Measurements from ENCODE around the gene HOXA11.

Gene HOXA11

GRCh38 chr7:27162561-27163287 is 22.3 kb downstream of the HOXA11 start:
- Mint-ChIP-seq H3K4me3 (peak overlapping the region; percentile 92 to 95 (median 93)), H3K27me3 (ENCODE audit: low read depth) (no peaks in the 10 kb centered on the region), H3K27ac (peak overlapping the region; percentile 99 to 100 (median 99)), H3K36me3 (ENCODE audit: low read depth) (peaks cover 47% of the 10 kb centered on the region), H3K9me3 (no peaks in the 10 kb centered on the region), H3K4me1 (peaks cover 29% of the 10 kb centered on the region)
- TF ChIP-seq CTCF (IDR thresholded peaks at IDR 0.05; ENCODE audit: unreplicated experiment in 3 of 3) = no peak

- Mint-ChIP-seq H3K36me3 (ENCODE audit: low read depth) (peaks cover 39% of the 10 kb centered on the region), H3K4me3 (peak overlapping the region; percentile 92 to 95 (median 93)), H3K27me3 (ENCODE audit: low read depth) (no peaks in the 10 kb centered on the region), H3K27ac (peak overlapping the region; percentile 99 to 100 (median 99)), H3K9me3 (no peaks in the 10 kb centered on the region), H3K4me1 (peaks cover 29% of the 10 kb centered on the region)
- no peak for TF ChIP-seq CTCF (IDR thresholded peaks at IDR 0.05; ENCODE audit: unreplicated experiment in 3 of 3)
Measured at GRCh38 chr7:27161721-27162560, 23.1 kb downstream of the HOXA11 start.

- H3K27me3 Mint-ChIP-seq (ENCODE audit: low read depth) = peaks cover 3% of the 10 kb centered on the region
- H3K4me3 Mint-ChIP-seq = peak overlapping the region; percentile 87 to 95 (median 93)
- H3K4me1 Mint-ChIP-seq = peaks cover 29% of the 10 kb centered on the region
- no peaks in the 10 kb centered on the region for H3K9me3 Mint-ChIP-seq
- TF ChIP-seq CTCF (IDR thresholded peaks at IDR 0.05; ENCODE audit: unreplicated experiment in 3 of 3) = peak in 1 of 3 experiments; percentile 28
- peak overlapping the region; percentile 99 to 100 (median 99) for H3K27ac Mint-ChIP-seq
- H3K36me3 Mint-ChIP-seq (ENCODE audit: low read depth) = peaks cover 38% of the 10 kb centered on the region
Measured at GRCh38 chr7:27161214-27161720, 23.8 kb downstream of the HOXA11 start.

GRCh38 chr7:27160546-27161213 is 24.4 kb downstream of the HOXA11 start:
- Mint-ChIP-seq H3K27me3 (ENCODE audit: low read depth) (peaks cover 4% of the 10 kb centered on the region), H3K9me3 (no peaks in the 10 kb centered on the region), H3K27ac (peak overlapping the region; percentile 99 to 100 (median 99)), H3K36me3 (ENCODE audit: low read depth) (peaks cover 35% of the 10 kb centered on the region), H3K4me1 (peaks cover 29% of the 10 kb centered on the region), H3K4me3 (peak overlapping the region; percentile 87 to 95 (median 93))
- TF ChIP-seq CTCF (IDR thresholded peaks at IDR 0.05; ENCODE audit: unreplicated experiment in 3 of 3) = peak; percentile 98 to 99 (median 99)

GRCh38 chr7:27160145-27160545 is 24.9 kb downstream of the HOXA11 start:
- TF ChIP-seq CTCF (IDR thresholded peaks at IDR 0.05; ENCODE audit: unreplicated experiment in 3 of 3) = no peak
- no peaks in the 10 kb centered on the region for H3K9me3 Mint-ChIP-seq
- peak overlapping the region; percentile 97 to 100 (median 99) for H3K27ac Mint-ChIP-seq
- peaks cover 29% of the 10 kb centered on the region for H3K4me1 Mint-ChIP-seq
- H3K27me3 Mint-ChIP-seq (ENCODE audit: low read depth) = peaks cover 4% of the 10 kb centered on the region
- H3K4me3 Mint-ChIP-seq = peak overlapping the region; percentile 84 to 95 (median 86)
- peaks cover 32% of the 10 kb centered on the region for H3K36me3 Mint-ChIP-seq (ENCODE audit: low read depth)
